Measurements from ENCODE around the gene GLP2R.

The GLP2R gene

GRCh38 chr17:9912121-9913099 lies 86.7 kb downstream of the GLP2R start:
- no peaks in the 10 kb centered on the region for H3K9me3 ChIP-seq (ENCODE audit: insufficient read depth, low read length)
- no peaks in the 10 kb centered on the region for H3K9me2 ChIP-seq (replicated peaks; ENCODE audit: insufficient read depth, low read length)
- no peaks in the 10 kb centered on the region for H3F3A ChIP-seq (ENCODE audit: insufficient read depth)
- no peak overlapping the region for H3K4me2 ChIP-seq (ENCODE audit: low read depth, low read length, poor library complexity, severe bottlenecking)
- H2AFZ ChIP-seq (ENCODE audit: low read depth, low read length, severe bottlenecking) = no peak overlapping the region
- TF ChIP-seq EZH2phosphoT487 (conservative IDR thresholded peaks at IDR 0.05; ENCODE audit: low read length) (no peak), CTCF (IDR thresholded peaks at IDR 0.05; ENCODE audit: insufficient read depth, low read length, poor library complexity, severe bottlenecking) (no peak)
- H3K27me3 ChIP-seq (ENCODE audit: low read length) = no peaks in the 10 kb centered on the region
- H3K4me3 ChIP-seq (ENCODE audit: insufficient read depth, low read length, poor library complexity, severe bottlenecking) = no peak overlapping the region
- no peak overlapping the region for H3K27ac ChIP-seq (ENCODE audit: low read depth, low read length)
- no peaks in the 10 kb centered on the region for H4K20me1 ChIP-seq (ENCODE audit: low read depth, low read length)
- no peaks in the 10 kb centered on the region for H3K79me2 ChIP-seq (ENCODE audit: insufficient read depth, low read length)
- no peak overlapping the region for H3K9ac ChIP-seq (ENCODE audit: low read length)
- no peaks in the 10 kb centered on the region for H3K36me3 ChIP-seq (ENCODE audit: low read length)

GRCh38 chr17:9913476-9913875 lies 87.8 kb downstream of the GLP2R start:
- Histone ChIP-seq H3K36me3 (ENCODE audit: low read length) (no peaks in the 10 kb centered on the region), H3K9me3 (ENCODE audit: insufficient read depth, low read length) (no peaks in the 10 kb centered on the region), H3K27ac (ENCODE audit: low read depth, low read length) (no peak overlapping the region), H3K79me2 (ENCODE audit: insufficient read depth, low read length) (no peaks in the 10 kb centered on the region), H3K4me2 (ENCODE audit: low read depth, low read length, poor library complexity, severe bottlenecking) (no peak overlapping the region), H3K27me3 (ENCODE audit: low read length) (no peaks in the 10 kb centered on the region), H4K20me1 (ENCODE audit: low read depth, low read length) (no peaks in the 10 kb centered on the region), H2AFZ (ENCODE audit: low read depth, low read length, severe bottlenecking) (no peak overlapping the region), H3K9ac (ENCODE audit: low read length) (no peak overlapping the region), H3K9me2 (replicated peaks; ENCODE audit: insufficient read depth, low read length) (no peaks in the 10 kb centered on the region), H3F3A (ENCODE audit: insufficient read depth) (no peaks in the 10 kb centered on the region), H3K4me3 (ENCODE audit: insufficient read depth, low read length, poor library complexity, severe bottlenecking) (no peak overlapping the region)
- TF ChIP-seq EZH2phosphoT487 (conservative IDR thresholded peaks at IDR 0.05; ENCODE audit: low read length) (no peak), CTCF (IDR thresholded peaks at IDR 0.05; ENCODE audit: insufficient read depth, low read length, poor library complexity, severe bottlenecking) (no peak)

- Histone ChIP-seq H3K4me3 (ENCODE audit: insufficient read depth, low read length, poor library complexity, severe bottlenecking) (no peak overlapping the region), H3K36me3 (ENCODE audit: low read length) (no peaks in the 10 kb centered on the region), H3K79me2 (ENCODE audit: insufficient read depth, low read length) (no peaks in the 10 kb centered on the region), H3K9me3 (ENCODE audit: insufficient read depth, low read length) (no peaks in the 10 kb centered on the region), H2AFZ (ENCODE audit: low read depth, low read length, severe bottlenecking) (no peak overlapping the region), H3K27ac (ENCODE audit: low read depth, low read length) (no peak overlapping the region), H3K9ac (ENCODE audit: low read length) (no peak overlapping the region), H3K4me2 (ENCODE audit: low read depth, low read length, poor library complexity, severe bottlenecking) (no peak overlapping the region), H4K20me1 (ENCODE audit: low read depth, low read length) (no peaks in the 10 kb centered on the region), H3K9me2 (replicated peaks; ENCODE audit: insufficient read depth, low read length) (no peaks in the 10 kb centered on the region), H3F3A (ENCODE audit: insufficient read depth) (no peaks in the 10 kb centered on the region), H3K27me3 (ENCODE audit: low read length) (no peaks in the 10 kb centered on the region)
- no peak for TF ChIP-seq CTCF (IDR thresholded peaks at IDR 0.05; ENCODE audit: insufficient read depth, low read length, poor library complexity, severe bottlenecking)
- no peak for TF ChIP-seq EZH2phosphoT487 (conservative IDR thresholded peaks at IDR 0.05; ENCODE audit: low read length)
Observed at GRCh38 chr17:9916108-9916507, 90.4 kb downstream of the GLP2R start.
